Measurements from ENCODE around the gene ZKSCAN8. TPM values are rescaled to one million over a fixed set of nuclear protein-coding genes. Genes with fewer than 3 reads are reported as not detected.
A peak's percentile ranks its signal among the peaks of the same experiment; 100 is the strongest.
"Not testable (repeated sequence)": the region's sequence is repeated elsewhere in the genome, so short reads cannot be mapped to it uniquely, and the experiment has no call there.

The ZKSCAN8 gene
- total and polyA plus RNA-seq, 2 donors (not counting 3 experiments of a cell fraction or from before 2014, with no cell fraction given), result 9.4 to 19.7 TPM

GRCh38 chr6:28102699-28103098, 39.0 kb upstream of the ZKSCAN8 start:
- DNase-seq (ENCODE audit: low read depth, low spot score); H3K36me3 ChIP-seq (ENCODE audit: control insufficient read depth in 2 of 2, extremely low read depth in 1 of 2, insufficient read depth in 2 of 2, low read length in 2 of 2); POLR2A ChIA-PET; H3K27ac ChIP-seq (ENCODE audit: insufficient read depth, low read depth, low read length); FAIRE-seq; H3K79me2 ChIP-seq (ENCODE audit: control insufficient read depth, insufficient read depth, low read length); dilution Hi-C loops (cut with MboI; ENCODE audit: extremely low pct_ligation_motif_present, low sequenced_read_pairs); H3K9me1 ChIP-seq (replicated peaks; ENCODE audit: control insufficient read depth, extremely low read depth, insufficient read depth, low read length); H4K20me1 ChIP-seq (replicated peaks; ENCODE audit: control insufficient read depth, extremely low read depth, insufficient read depth, low read length); BruUV-seq (replicated peaks); H3K4me1 ChIP-seq (ENCODE audit: control insufficient read depth, extremely low read depth, insufficient read depth, low read length); CTCF ChIA-PET; H3K4me2 ChIP-seq (ENCODE audit: insufficient read depth, low read length); H3K9me3 ChIP-seq (replicated peaks; ENCODE audit: control insufficient read depth, insufficient read depth, low read length); H3K9ac ChIP-seq (replicated peaks; ENCODE audit: extremely low read depth, insufficient read depth, low read length); H2AFZ ChIP-seq (ENCODE audit: low read depth, low read length); intact Hi-C loops (cut with micrococcal nuclease); H3K4me3 ChIP-seq (replicated peaks in 1 of 3; ENCODE audit: insufficient read depth in 1 of 3, low read depth in 1 of 3, low read length in 3 of 3); H3K27me3 ChIP-seq (ENCODE audit: control insufficient read depth in 2 of 2, insufficient read depth in 2 of 2, low read length in 2 of 2): not testable (repeated sequence)

DNA sequence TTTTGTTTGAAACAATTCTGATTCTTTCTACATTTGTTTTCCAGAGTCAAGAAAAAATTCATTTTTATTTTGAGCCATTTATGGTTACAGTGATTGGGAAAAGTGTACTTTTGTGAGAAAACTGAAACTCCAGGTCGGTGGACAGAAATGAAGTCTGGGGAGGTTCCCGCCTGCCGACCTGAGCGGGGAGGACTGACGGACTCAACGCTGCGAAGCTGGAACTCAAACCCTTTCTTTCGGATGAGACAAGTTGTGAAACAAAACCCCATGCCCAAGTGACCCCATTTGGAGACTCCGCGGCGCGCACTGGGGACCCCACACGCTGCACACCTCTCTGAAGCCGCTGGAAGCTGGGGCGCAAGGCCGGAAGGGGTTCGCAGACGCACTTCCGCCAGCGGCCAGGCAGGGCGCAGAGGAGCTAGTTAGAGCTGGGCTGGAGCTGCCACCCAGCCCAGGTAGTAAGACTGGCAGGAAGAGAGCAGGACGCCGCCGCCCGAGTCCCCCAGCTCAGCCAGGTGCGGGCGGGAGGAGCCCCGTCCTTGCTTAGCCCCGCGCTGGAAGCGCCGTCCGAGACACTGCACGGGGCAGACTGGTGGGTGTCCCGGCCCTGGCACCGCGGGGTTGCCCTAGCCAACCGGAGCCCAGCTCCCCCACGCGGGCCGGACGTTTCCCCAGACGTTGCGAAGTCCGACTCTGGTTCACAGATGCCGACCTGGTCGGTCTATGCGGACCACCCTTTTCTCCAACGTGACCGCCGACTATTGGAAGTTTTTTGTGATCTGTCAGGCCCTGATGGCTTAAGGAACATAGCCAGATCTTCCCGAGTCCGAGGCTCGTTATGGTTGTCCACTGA, 37.1 kb upstream of the ZKSCAN8 start:
- ChIA-PET CTCF (interaction anchor here (0.7 to 1.4 kb wide), 13 partner anchors 8 to 586 kb away, joined by 3 to 9 read pairs (median 5); partner anchors contain the start of genes ZKSCAN8, ZNF165 and ZSCAN16), POLR2A (interaction anchor here (0.7 kb wide), 1 partner anchor 37 kb away, joined by 3 read pairs; the partner anchor contains the start of gene ZKSCAN8)
- FAIRE-seq (peak; percentile 79), DNase-seq (ENCODE audit: low read depth, low spot score) (peak; percentile 72)
- Histone ChIP-seq H4K20me1 (replicated peaks; ENCODE audit: control insufficient read depth, extremely low read depth, insufficient read depth, low read length) (no peaks in the 10 kb centered on the region), H3K79me2 (ENCODE audit: control insufficient read depth, insufficient read depth, low read length) (no peaks in the 10 kb centered on the region), H3K27ac (ENCODE audit: insufficient read depth, low read depth, low read length) (no peak overlapping the region), H3K9me3 (replicated peaks; ENCODE audit: control insufficient read depth, insufficient read depth, low read length) (no peaks in the 10 kb centered on the region), H3K4me2 (ENCODE audit: insufficient read depth, low read length) (peak overlapping the region; percentile 88), H3K27me3 (ENCODE audit: control insufficient read depth in 2 of 2, insufficient read depth in 2 of 2, low read length in 2 of 2) (no peaks in the 10 kb centered on the region), H3K4me1 (ENCODE audit: control insufficient read depth, extremely low read depth, insufficient read depth, low read length) (peaks cover 6% of the 10 kb centered on the region), H3K9ac (replicated peaks; ENCODE audit: extremely low read depth, insufficient read depth, low read length) (peak overlapping the region; percentile 56), H3K4me3 (replicated peaks in 1 of 3; ENCODE audit: insufficient read depth in 1 of 3, low read depth in 1 of 3, low read length in 3 of 3) (peak overlapping the region; percentile 47 to 72 (median 70)), H2AFZ (ENCODE audit: low read depth, low read length) (peak overlapping the region; percentile 98), H3K36me3 (ENCODE audit: control insufficient read depth in 2 of 2, extremely low read depth in 1 of 2, insufficient read depth in 2 of 2, low read length in 2 of 2) (no peaks in the 10 kb centered on the region), H3K9me1 (replicated peaks; ENCODE audit: control insufficient read depth, extremely low read depth, insufficient read depth, low read length) (no peaks in the 10 kb centered on the region)
- TSS peak; percentile 42 for BruUV-seq (replicated peaks)
- dilution Hi-C loops (cut with MboI; ENCODE audit: extremely low pct_ligation_motif_present, low sequenced_read_pairs), result no loop called here
- peak; percentile 75 for TF ChIP-seq POLR2A (IDR thresholded peaks at IDR 0.05; ENCODE audit: low read depth, low read length)
- TF ChIP-seq, protein P1, sequence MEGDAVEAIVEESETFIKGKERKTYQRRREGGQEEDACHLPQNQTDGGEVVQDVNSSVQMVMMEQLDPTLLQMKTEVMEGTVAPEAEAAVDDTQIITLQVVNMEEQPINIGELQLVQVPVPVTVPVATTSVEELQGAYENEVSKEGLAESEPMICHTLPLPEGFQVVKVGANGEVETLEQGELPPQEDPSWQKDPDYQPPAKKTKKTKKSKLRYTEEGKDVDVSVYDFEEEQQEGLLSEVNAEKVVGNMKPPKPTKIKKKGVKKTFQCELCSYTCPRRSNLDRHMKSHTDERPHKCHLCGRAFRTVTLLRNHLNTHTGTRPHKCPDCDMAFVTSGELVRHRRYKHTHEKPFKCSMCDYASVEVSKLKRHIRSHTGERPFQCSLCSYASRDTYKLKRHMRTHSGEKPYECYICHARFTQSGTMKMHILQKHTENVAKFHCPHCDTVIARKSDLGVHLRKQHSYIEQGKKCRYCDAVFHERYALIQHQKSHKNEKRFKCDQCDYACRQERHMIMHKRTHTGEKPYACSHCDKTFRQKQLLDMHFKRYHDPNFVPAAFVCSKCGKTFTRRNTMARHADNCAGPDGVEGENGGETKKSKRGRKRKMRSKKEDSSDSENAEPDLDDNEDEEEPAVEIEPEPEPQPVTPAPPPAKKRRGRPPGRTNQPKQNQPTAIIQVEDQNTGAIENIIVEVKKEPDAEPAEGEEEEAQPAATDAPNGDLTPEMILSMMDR (IDR thresholded peaks at IDR 0.05; ENCODE audit: extremely low read depth in 1 of 2, insufficient read depth in 1 of 2, low read depth in 1 of 2, low read length in 2 of 2), result peak; percentile 29 to 55
- no peak for TF ChIP-seq JUN (IDR thresholded peaks at IDR 0.05; ENCODE audit: borderline replicate concordance, insufficient read depth, insufficient read length, low read depth)
- peak; percentile 78 for TF ChIP-seq POLR2AphosphoS5 (IDR thresholded peaks at IDR 0.05; ENCODE audit: insufficient read depth, low read depth, low read length)
- intact Hi-C loops (cut with micrococcal nuclease), result loop anchor here (1.0 kb wide), 2 partner anchors 24 to 32 kb away; partner anchors contain the start of gene ZNF165

Measured in endothelial cell of umbilical vein (primary cell).